Peyer's patch (tissue), 4 donors: ENCODE results near the gene LSM4.

Experiments used
- CTCF ChIP-seq, 6 experiments: fragments of 450-650 bp in 4 of 6; fragments of 200-600 bp in 2 of 6; sonication (generic) in 1 of 6; IDR thresholded peaks; one replicate each; pipeline ENCODE4 v1.5.1; 2017 to 2019; ENCODE audit warnings: antibody characterized with exemption in 6 of 6, mild to moderate bottlenecking in 3 of 6, moderate library complexity in 1 of 6
- POLR2A ChIP-seq, 2 donors: fragments of 450-650 bp; IDR thresholded peaks; one replicate each; pipeline ENCODE4 v1.5.1; 2017; ENCODE audit warnings: antibody characterized with exemption in 2 of 2, mild to moderate bottlenecking in 2 of 2, moderate library complexity in 2 of 2

- TF ChIP-seq CTCF (IDR thresholded peaks at IDR 0.05), result no peak
- TF ChIP-seq POLR2A (IDR thresholded peaks at IDR 0.05), result no peak
Measured at GRCh38 chr19:18338541-18338940, 15.7 kb upstream of the LSM4 start.
